ENCODE measurements around the gene NBPF1.
"Not testable (repeated sequence)": the region's sequence is repeated elsewhere in the genome, so short reads cannot be mapped to it uniquely, and the experiment has no call there.

The NBPF1 gene

GRCh38 chr1:16621300-16621658 is 7.9 kb upstream of the NBPF1 start:
- no peak for DNase-seq (ENCODE audit: low read depth)
- H3K4me3 ChIP-seq (ENCODE audit: low read depth, low read length): no peak overlapping the region
- TF ChIP-seq CTCF (IDR thresholded peaks at IDR 0.05; ENCODE audit: control insufficient read depth, extremely low read depth, insufficient read depth): no peak

GRCh38 chr1:16619803-16620501 is 6.6 kb upstream of the NBPF1 start:
- not testable (repeated sequence) for H3K4me3 ChIP-seq (ENCODE audit: low read depth, low read length); DNase-seq (ENCODE audit: low read depth)

- DNase-seq (ENCODE audit: low read depth): no peak
- no peak overlapping the region for H3K4me3 ChIP-seq (ENCODE audit: low read depth, low read length)
- TF ChIP-seq CTCF (IDR thresholded peaks at IDR 0.05; ENCODE audit: control insufficient read depth, extremely low read depth, insufficient read depth): no peak
Measured at GRCh38 chr1:16618719-16619118, 5.4 kb upstream of the NBPF1 start.

- H3K4me3 ChIP-seq (ENCODE audit: low read depth, low read length): no peak overlapping the region
- no peak for DNase-seq (ENCODE audit: low read depth)
- no peak for TF ChIP-seq CTCF (IDR thresholded peaks at IDR 0.05; ENCODE audit: control insufficient read depth, extremely low read depth, insufficient read depth)
Measured at GRCh38 chr1:16617778-16618580, 4.6 kb upstream of the NBPF1 start.

GRCh38 chr1:16617114-16617631 is 3.8 kb upstream of the NBPF1 start:
- TF ChIP-seq CTCF (IDR thresholded peaks at IDR 0.05; ENCODE audit: control insufficient read depth, extremely low read depth, insufficient read depth): no peak
- no peak overlapping the region for H3K4me3 ChIP-seq (ENCODE audit: low read depth, low read length)
- DNase-seq (ENCODE audit: low read depth): no peak

GRCh38 chr1:16615253-16616252 is 2.2 kb upstream of the NBPF1 start:
- no peak overlapping the region for H3K4me3 ChIP-seq (ENCODE audit: low read depth, low read length)
- no peak for DNase-seq (ENCODE audit: low read depth)
- no peak for TF ChIP-seq CTCF (IDR thresholded peaks at IDR 0.05; ENCODE audit: control insufficient read depth, extremely low read depth, insufficient read depth)

Measured in LNCaP clone FGC (cell line).